Testis (tissue), 2 donors: ENCODE results near the gene SERPINA12.

Experiments
- POLR2A ChIP-seq: fragments of 450-650 bp; IDR thresholded peaks from one replicate; pipeline ENCODE4 v1.6.1; 2017; ENCODE audit warnings: antibody characterized with exemption, mild to moderate bottlenecking, moderate library complexity
- TF ChIP-seq, protein P1 (sequence below), 3 experiments: fragments of 450-650 bp in 2 of 3; fragments of 200-600 bp in 1 of 3; sonication (generic) in 1 of 3; IDR thresholded peaks; one replicate each; pipeline ENCODE4 v1.5.1; 2016 to 2019; ENCODE audit warnings: antibody characterized with exemption in 3 of 3, mild to moderate bottlenecking in 2 of 3, moderate library complexity in 1 of 3

DNA sequence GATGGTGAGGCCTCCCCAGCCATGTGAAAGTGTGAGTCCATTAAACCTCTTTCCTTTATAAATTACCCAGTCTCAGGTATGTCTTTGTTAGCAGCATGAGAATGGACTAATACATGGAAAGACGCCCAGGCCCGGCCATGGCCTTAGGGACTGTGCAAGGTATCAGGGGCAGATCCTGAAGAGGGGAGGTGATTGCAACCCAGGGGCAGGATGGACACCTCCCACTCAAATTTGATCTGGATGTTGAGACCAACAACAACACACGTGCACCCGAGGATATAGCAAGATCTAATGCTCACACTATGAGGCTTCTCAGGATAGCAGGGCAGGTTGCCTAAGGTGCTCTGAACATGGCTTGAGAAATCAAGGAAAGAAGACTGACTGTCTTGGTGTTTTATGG, 38.5 kb upstream of the SERPINA12 start:
- no peak for TF ChIP-seq POLR2A
- TF ChIP-seq, protein P1, sequence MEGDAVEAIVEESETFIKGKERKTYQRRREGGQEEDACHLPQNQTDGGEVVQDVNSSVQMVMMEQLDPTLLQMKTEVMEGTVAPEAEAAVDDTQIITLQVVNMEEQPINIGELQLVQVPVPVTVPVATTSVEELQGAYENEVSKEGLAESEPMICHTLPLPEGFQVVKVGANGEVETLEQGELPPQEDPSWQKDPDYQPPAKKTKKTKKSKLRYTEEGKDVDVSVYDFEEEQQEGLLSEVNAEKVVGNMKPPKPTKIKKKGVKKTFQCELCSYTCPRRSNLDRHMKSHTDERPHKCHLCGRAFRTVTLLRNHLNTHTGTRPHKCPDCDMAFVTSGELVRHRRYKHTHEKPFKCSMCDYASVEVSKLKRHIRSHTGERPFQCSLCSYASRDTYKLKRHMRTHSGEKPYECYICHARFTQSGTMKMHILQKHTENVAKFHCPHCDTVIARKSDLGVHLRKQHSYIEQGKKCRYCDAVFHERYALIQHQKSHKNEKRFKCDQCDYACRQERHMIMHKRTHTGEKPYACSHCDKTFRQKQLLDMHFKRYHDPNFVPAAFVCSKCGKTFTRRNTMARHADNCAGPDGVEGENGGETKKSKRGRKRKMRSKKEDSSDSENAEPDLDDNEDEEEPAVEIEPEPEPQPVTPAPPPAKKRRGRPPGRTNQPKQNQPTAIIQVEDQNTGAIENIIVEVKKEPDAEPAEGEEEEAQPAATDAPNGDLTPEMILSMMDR (IDR thresholded peaks at IDR 0.05) = no peak
